ENCODE measurements around the gene GAL. TPM values are rescaled to one million over a fixed set of nuclear protein-coding genes. Genes with fewer than 3 reads are reported as not detected.
A peak's percentile ranks its signal among the peaks of the same experiment; 100 is the strongest.

The GAL gene
- total RNA-seq, 2 donors from 2014 or later = 0.66 to 1.6 TPM

- H3K4me3 Mint-ChIP-seq = no peak overlapping the region
- no peaks in the 10 kb centered on the region for H3K9me3 Mint-ChIP-seq
- H3K4me1 Mint-ChIP-seq = no peaks in the 10 kb centered on the region
- peaks cover 23% of the 10 kb centered on the region for H3K27me3 Mint-ChIP-seq
- ATAC-seq (replicated peaks) = no peak
- no peak overlapping the region for H3K27ac Mint-ChIP-seq
- peaks cover 6% of the 10 kb centered on the region for H3K36me3 Mint-ChIP-seq (ENCODE audit: low read depth)
These were observed 1.2 kb upstream of the GAL start for GRCh38 chr11:68683121-68683520.

- no peaks in the 10 kb centered on the region for H3K4me1 Mint-ChIP-seq
- no peak for ATAC-seq (replicated peaks)
- H3K27ac Mint-ChIP-seq = no peak overlapping the region
- H3K36me3 Mint-ChIP-seq (ENCODE audit: low read depth) = peaks cover 6% of the 10 kb centered on the region
- peaks cover 23% of the 10 kb centered on the region for H3K27me3 Mint-ChIP-seq
- H3K4me3 Mint-ChIP-seq = no peak overlapping the region
- no peaks in the 10 kb centered on the region for H3K9me3 Mint-ChIP-seq
These were observed 584 bp upstream of the GAL start for GRCh38 chr11:68683536-68684384.

- Mint-ChIP-seq H3K9me3 (no peaks in the 10 kb centered on the region), H3K27me3 (peaks cover 23% of the 10 kb centered on the region), H3K4me1 (no peaks in the 10 kb centered on the region), H3K4me3 (peak overlapping the region; percentile 49), H3K36me3 (ENCODE audit: low read depth) (peaks cover 6% of the 10 kb centered on the region), H3K27ac (no peak overlapping the region)
- no peak for ATAC-seq (replicated peaks)
These were observed 1.5 kb downstream of the GAL start for GRCh38 chr11:68685656-68686380.

GRCh38 chr11:68686486-68686885 is 2.1 kb downstream of the GAL start:
- Mint-ChIP-seq H3K36me3 (ENCODE audit: low read depth) (peaks cover 6% of the 10 kb centered on the region), H3K9me3 (no peaks in the 10 kb centered on the region), H3K27ac (no peak overlapping the region), H3K27me3 (peaks cover 23% of the 10 kb centered on the region), H3K4me3 (peak overlapping the region; percentile 49), H3K4me1 (peaks cover 6% of the 10 kb centered on the region)
- ATAC-seq (replicated peaks) = no peak

GRCh38 chr11:68687311-68687710 is 3.0 kb downstream of the GAL start:
- peaks cover 20% of the 10 kb centered on the region for H3K27me3 Mint-ChIP-seq

GRCh38 chr11:68687986-68688385 is 3.6 kb downstream of the GAL start:
- Mint-ChIP-seq H3K27me3 (peaks cover 14% of the 10 kb centered on the region), H3K9me3 (no peaks in the 10 kb centered on the region), H3K4me3 (no peak overlapping the region), H3K36me3 (ENCODE audit: low read depth) (peaks cover 6% of the 10 kb centered on the region), H3K27ac (no peak overlapping the region), H3K4me1 (peaks cover 6% of the 10 kb centered on the region)
- ATAC-seq (replicated peaks) = no peak

More at GRCh38 chr11:68687311-68687710, 3.0 kb downstream of the GAL start:
- H3K36me3 Mint-ChIP-seq (ENCODE audit: low read depth) = peaks cover 6% of the 10 kb centered on the region
- H3K4me1 Mint-ChIP-seq = peaks cover 6% of the 10 kb centered on the region
- H3K4me3 Mint-ChIP-seq = no peak overlapping the region
- H3K9me3 Mint-ChIP-seq = no peaks in the 10 kb centered on the region
- ATAC-seq (replicated peaks) = no peak
- no peak overlapping the region for H3K27ac Mint-ChIP-seq

GRCh38 chr11:68688881-68689280 is 4.5 kb downstream of the GAL start:
- Mint-ChIP-seq H3K4me3 (no peak overlapping the region), H3K27me3 (peaks cover 12% of the 10 kb centered on the region), H3K4me1 (peaks cover 6% of the 10 kb centered on the region), H3K36me3 (ENCODE audit: low read depth) (peaks cover 6% of the 10 kb centered on the region), H3K9me3 (no peaks in the 10 kb centered on the region), H3K27ac (no peak overlapping the region)
- ATAC-seq (replicated peaks) = no peak

- Mint-ChIP-seq H3K4me3 (peak overlapping the region; percentile 51), H3K27ac (peak overlapping the region; percentile 39), H3K36me3 (ENCODE audit: low read depth) (peaks cover 6% of the 10 kb centered on the region), H3K27me3 (peaks cover 12% of the 10 kb centered on the region), H3K4me1 (peaks cover 6% of the 10 kb centered on the region), H3K9me3 (no peaks in the 10 kb centered on the region)
- ATAC-seq (replicated peaks) = no peak
These were observed 5.6 kb downstream of the GAL start for GRCh38 chr11:68689737-68690625.

GRCh38 chr11:68690671-68691401 is 6.5 kb downstream of the GAL start:
- ATAC-seq (replicated peaks) = peak; percentile 78

GRCh38 chr11:68691402-68691784 is 7.0 kb downstream of the GAL start:
- peaks cover 9% of the 10 kb centered on the region for H3K27me3 Mint-ChIP-seq
- H3K4me1 Mint-ChIP-seq = peaks cover 6% of the 10 kb centered on the region
- ATAC-seq (replicated peaks) = no peak

More at GRCh38 chr11:68690671-68691401, 6.5 kb downstream of the GAL start:
- Mint-ChIP-seq H3K27ac (peak overlapping the region; percentile 39), H3K36me3 (ENCODE audit: low read depth) (peaks cover 4% of the 10 kb centered on the region), H3K9me3 (no peaks in the 10 kb centered on the region), H3K27me3 (peaks cover 10% of the 10 kb centered on the region), H3K4me1 (peaks cover 6% of the 10 kb centered on the region), H3K4me3 (peak overlapping the region; percentile 51)

GRCh38 chr11:68692115-68692514 is 7.8 kb downstream of the GAL start:
- no peak overlapping the region for H3K4me3 Mint-ChIP-seq
- H3K4me1 Mint-ChIP-seq = peaks cover 6% of the 10 kb centered on the region
- H3K36me3 Mint-ChIP-seq (ENCODE audit: low read depth) = no peaks in the 10 kb centered on the region
- no peak overlapping the region for H3K27ac Mint-ChIP-seq
- peaks cover 7% of the 10 kb centered on the region for H3K27me3 Mint-ChIP-seq
- H3K9me3 Mint-ChIP-seq = peaks cover 4% of the 10 kb centered on the region
- no peak for ATAC-seq (replicated peaks)

More at GRCh38 chr11:68691402-68691784, 7.0 kb downstream of the GAL start:
- Mint-ChIP-seq H3K36me3 (ENCODE audit: low read depth) (no peaks in the 10 kb centered on the region), H3K4me3 (peak overlapping the region; percentile 51), H3K9me3 (peaks cover 3% of the 10 kb centered on the region), H3K27ac (peak overlapping the region; percentile 39)

GRCh38 chr11:68692871-68693483 is 8.6 kb downstream of the GAL start:
- H3K27ac Mint-ChIP-seq = no peak overlapping the region
- H3K4me1 Mint-ChIP-seq = peaks cover 6% of the 10 kb centered on the region
- H3K36me3 Mint-ChIP-seq (ENCODE audit: low read depth) = no peaks in the 10 kb centered on the region
- H3K9me3 Mint-ChIP-seq = peaks cover 8% of the 10 kb centered on the region
- H3K27me3 Mint-ChIP-seq = peaks cover 8% of the 10 kb centered on the region
- no peak for ATAC-seq (replicated peaks)
- no peak overlapping the region for H3K4me3 Mint-ChIP-seq

GRCh38 chr11:68693484-68693882 is 9.1 kb downstream of the GAL start:
- H3K27ac Mint-ChIP-seq = no peak overlapping the region
- H3K27me3 Mint-ChIP-seq = peaks cover 8% of the 10 kb centered on the region
- H3K9me3 Mint-ChIP-seq = peaks cover 8% of the 10 kb centered on the region
- ATAC-seq (replicated peaks) = no peak
- no peaks in the 10 kb centered on the region for H3K36me3 Mint-ChIP-seq (ENCODE audit: low read depth)
- H3K4me3 Mint-ChIP-seq = no peak overlapping the region
- peaks cover 6% of the 10 kb centered on the region for H3K4me1 Mint-ChIP-seq
